GM18858 (cell line): ENCODE data around the gene NHERF1.

Experiments
- ATAC-seq: cut with Tn5 transposase; IDR thresholded peaks from one replicate; pipeline ENCODE4 v1.9.1; 2021; ENCODE audit not compliant: unreplicated experiment

NHERF1 gene

GRCh38 chr17:74732042-74732867 is 16.2 kb upstream of the NHERF1 start:
- ATAC-seq, result no peak

- ATAC-seq, result no peak
Observed at GRCh38 chr17:74733365-74734122, 14.9 kb upstream of the NHERF1 start.

GRCh38 chr17:74734256-74734655 is 14.2 kb upstream of the NHERF1 start:
- no peak for ATAC-seq

DNA sequence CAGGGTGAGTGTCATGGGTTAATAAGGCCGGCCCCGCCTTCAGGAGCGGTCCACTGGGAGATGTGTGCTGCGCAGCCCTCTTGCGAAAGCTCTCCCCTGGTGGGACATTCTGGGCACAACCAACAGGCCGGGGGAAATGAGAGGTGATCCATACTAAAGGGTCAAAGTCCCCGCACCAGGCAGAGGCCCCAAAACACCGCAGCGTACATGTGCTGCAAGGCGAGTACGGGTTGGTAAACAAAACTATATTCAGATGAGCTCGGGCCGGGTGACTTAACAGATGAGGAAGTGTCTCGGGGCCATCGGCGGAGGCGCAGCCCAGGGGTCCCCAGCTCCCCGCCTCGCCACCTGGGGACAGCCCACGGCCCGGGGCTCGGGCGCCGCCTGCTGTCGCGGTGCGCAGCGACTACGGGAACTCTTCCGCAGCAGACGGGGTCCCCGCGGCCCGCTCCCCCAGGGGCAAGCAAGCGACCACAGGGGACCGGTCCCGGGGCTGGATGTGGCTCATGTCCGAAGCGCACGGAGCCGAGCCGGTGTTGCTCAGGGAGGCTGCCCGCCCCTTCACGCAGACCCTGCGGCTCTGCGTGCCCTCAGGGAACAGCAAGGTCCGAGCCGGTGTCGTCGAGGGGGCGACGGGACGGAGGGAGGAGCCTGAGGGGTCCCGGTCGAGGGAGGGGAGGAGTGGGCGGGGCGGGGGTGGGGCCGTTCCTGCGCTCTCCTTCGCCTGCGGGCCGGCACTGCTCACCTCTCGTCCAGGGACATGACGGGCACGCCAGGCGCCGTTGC is 11.7 kb upstream of the NHERF1 start, which contains the start of gene RAB37:
TSS of gene RAB37 (plus strand) at position 744 of the 786 bp plus-strand sequence. CDS start at position 761, 17 bp downstream.
- no peak for ATAC-seq

- no peak for ATAC-seq
Observed at GRCh38 chr17:74737299-74738050, 11.0 kb upstream of the NHERF1 start.

GRCh38 chr17:74738051-74738996 is 10.1 kb upstream of the NHERF1 start:
- ATAC-seq, result no peak

- ATAC-seq, result no peak
Observed at GRCh38 chr17:74739227-74739831, 9.1 kb upstream of the NHERF1 start.

- ATAC-seq, result no peak
Observed at GRCh38 chr17:74740173-74740572, 8.3 kb upstream of the NHERF1 start.

- no peak for ATAC-seq
Observed at GRCh38 chr17:74740641-74741387, 7.6 kb upstream of the NHERF1 start.

DNA sequence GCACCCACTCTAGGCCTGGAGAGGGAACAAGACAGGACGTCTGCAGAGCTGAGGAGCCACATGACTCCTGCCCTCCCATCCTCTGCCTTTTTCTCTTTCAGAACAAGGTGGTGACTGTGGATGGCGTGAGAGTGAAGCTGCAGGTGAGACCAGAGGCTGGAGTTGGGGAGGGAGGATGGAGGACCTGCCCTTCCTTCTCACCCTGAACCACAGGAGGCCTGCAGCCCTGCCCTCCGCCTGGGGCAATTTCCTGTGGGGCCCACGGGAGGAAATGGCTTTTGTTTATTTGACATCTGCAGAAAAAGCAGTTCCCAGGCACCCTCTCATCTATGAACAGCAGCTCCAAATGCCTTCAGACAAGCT is 6.3 kb upstream of the NHERF1 start:
- no peak for ATAC-seq

GRCh38 chr17:74742978-74743545 is 5.4 kb upstream of the NHERF1 start:
- ATAC-seq, result no peak

- no peak for ATAC-seq
Observed at GRCh38 chr17:74743755-74744154, 4.7 kb upstream of the NHERF1 start.

- ATAC-seq, result no peak
Observed at GRCh38 chr17:74744349-74744713, 4.1 kb upstream of the NHERF1 start.

GRCh38 chr17:74744714-74745547 is 3.5 kb upstream of the NHERF1 start:
- ATAC-seq, result no peak

DNA sequence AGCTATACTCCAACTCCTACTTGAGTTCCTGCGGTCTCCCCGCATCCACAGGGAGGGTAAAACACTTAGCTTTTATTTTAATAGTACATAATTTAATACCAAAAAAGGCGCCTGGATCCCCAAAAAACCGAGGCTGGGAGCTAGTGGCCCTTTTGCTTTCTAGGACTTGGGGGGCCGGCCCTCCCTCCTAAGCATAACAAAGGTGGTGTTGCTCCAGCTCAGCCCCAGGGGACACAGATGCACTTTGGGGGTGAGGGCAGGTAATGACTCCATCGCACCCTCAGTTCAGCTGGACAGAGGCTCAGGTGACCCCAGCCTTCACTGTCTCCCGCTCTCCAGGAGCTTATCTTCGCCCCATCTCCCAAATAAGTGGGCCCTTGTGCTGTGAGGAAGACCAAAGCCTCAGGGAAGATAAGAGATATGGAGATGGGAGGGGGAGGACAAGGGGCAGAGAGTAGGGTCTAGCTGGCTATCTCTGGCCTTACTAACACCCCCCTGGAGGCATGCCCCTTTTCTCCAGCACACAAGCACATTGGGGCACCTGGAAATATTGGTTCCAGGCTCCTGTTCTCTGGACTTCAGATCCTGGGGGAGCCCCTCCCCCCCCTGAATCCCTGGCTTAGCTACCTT is 2.8 kb upstream of the NHERF1 start:
- ATAC-seq, result no peak

DNA sequence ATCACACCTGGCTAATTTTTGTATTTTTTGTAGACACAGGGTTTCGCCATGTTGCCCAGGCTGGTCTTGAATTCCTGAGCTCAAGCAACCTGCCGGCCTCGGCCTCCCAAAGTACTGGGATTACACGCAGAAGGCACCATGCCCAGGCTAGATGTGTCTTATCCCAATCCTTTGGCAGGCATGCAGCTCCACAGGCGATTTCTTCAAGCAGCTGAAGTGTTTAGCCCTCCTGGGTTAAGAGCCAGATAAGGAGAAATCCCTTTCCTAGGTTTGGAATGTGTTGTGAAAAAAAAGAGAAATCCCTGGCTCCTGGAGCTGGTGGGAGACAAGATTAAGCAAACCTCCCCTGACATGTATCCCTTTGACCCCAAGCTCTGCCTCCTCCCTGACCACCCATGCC is 2.1 kb upstream of the NHERF1 start:
- no peak for ATAC-seq

GRCh38 chr17:74746922-74747321 is 1.5 kb upstream of the NHERF1 start:
- no peak for ATAC-seq
